ENCODE measurements around the gene TSPAN31.
"Not testable (repeated sequence)": the region's sequence is repeated elsewhere in the genome, so short reads cannot be mapped to it uniquely, and the experiment has no call there.

TSPAN31 gene, protein sequence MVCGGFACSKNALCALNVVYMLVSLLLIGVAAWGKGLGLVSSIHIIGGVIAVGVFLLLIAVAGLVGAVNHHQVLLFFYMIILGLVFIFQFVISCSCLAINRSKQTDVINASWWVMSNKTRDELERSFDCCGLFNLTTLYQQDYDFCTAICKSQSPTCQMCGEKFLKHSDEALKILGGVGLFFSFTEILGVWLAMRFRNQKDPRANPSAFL

DNA sequence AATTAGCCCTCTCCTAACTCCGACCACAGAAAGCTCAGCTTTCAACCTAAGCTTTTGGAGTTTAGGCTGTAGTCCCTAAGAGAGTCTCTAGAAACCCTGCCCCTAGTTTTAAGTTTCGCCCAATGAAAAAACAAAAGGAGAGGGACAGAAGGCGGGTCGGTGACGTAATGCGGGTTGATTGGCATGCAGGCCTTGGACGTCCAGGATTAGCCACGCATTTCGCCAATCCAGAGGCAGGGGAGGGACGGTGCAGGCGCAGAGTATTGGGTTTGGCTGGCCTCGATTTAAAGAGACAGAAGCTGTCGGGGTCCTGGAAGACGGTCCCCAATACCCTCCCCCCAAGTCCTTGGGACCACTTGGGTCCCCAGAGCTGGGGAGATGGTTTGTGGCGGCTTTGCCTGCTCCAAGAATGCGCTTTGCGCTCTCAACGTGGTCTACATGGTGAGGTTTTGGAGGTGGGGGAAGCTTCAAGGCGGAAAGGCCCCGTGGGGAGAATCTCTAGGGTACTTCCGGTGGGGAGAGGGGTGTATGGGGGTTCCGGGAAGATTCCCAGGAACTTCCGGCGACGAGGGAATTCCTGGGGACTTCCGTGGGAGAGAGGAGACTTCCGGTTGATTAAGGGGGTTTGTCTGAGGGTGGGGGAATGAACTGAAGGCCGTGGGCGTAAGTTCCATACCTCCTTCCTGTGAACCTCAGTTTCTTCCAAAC lies at the start of gene TSPAN31:
Gene TSPAN31, plus strand, starts transcription at position 263 of the 708 bp plus-strand sequence. Its CDS starts 116 bp downstream, at position 379.
- DNase-seq (ENCODE audit: low spot score) = peak; percentile 96

DNA sequence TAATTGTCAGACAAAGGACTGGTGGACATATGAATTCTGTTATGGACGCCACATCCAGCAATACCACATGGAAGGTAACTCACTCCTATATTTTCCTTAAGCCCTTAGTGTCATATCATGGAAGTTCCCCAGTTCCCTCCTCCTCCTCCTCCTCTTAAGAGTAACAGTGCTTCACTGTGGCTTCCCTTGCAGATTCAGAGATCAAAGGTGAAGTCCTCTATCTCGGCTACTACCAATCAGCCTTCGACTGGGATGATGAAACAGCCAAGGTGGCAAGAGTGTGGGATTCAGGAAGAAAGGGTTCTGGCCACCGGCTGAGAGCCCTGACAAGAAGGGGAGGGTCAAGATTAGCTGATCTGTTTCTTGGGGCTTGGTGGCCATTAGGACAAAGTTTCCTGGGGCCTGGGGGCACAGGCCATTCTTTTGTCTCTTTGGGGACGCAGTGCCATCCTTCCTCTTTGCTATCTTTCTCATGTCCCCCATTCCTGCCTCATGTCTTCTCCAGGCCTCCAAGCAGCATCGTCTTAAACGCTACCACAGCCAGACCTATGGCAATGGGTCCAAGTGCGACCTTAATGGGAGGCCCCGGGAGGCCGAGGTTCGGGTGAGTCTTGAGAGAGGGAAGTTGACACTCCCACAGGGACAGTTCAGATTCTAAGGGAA lies 48.9 kb upstream of the TSPAN31 start:
- no peak for DNase-seq (ENCODE audit: low spot score)

DNA sequence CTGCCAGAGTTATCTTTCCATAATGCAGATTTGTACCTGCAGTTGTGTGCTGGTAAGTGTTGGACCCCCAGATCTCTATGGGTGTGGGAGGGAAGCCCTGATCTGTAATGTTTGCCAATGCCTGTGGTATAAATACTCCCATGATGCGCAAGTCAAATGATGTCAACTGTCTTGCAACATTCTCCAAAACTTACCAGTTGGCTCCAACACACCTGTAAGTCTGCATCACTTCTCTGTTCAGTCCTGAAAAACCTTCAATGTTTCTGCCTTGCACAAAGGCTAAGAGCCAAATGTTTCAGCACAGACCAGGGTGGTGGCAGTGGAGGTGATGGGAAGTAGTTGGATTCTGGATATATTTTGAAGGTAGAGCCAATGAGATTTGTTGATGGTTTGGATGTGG lies 47.8 kb upstream of the TSPAN31 start:
- no peak for DNase-seq (ENCODE audit: low spot score)

DNA sequence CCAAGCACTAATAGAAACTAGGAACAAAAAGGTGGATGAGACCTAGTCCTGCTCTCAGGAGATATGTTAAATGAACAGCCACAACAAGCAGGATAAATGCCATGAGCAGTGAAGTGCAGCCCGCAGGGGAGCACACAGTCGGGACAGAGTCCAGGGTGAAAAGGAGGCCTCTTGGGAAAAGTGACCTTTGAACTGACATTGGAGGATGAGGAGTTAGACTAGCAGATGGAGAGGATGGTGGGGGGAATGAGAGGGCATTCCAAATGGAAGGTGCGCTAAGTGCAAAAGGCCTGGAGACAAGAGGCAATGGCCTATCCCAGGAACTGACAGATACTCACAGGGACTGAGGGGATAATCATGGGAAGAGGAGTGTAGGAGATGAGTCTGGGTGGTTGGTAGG lies 46.4 kb upstream of the TSPAN31 start:
- no peak for DNase-seq (ENCODE audit: low spot score)

DNA sequence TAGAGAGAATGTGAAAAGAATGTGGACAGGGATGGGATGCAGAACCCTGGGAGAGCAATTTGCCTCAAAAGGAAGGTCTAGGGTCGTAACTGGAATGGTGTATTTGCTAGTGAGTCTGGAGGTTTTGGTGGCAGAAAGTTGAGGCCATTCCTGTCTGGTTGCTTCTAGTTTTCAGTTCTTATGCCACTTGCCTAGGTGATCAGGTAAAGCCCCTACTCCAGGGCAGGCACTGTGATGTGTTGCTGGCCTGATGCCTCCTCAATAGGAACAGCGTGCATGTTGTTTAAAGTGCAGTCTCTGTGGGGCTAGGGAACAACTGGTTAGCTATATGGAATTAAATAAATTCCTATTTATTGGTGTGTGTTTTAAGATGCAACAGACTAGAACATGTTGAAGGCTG lies 44.5 kb upstream of the TSPAN31 start:
- DNase-seq (ENCODE audit: low spot score) = no peak

DNA sequence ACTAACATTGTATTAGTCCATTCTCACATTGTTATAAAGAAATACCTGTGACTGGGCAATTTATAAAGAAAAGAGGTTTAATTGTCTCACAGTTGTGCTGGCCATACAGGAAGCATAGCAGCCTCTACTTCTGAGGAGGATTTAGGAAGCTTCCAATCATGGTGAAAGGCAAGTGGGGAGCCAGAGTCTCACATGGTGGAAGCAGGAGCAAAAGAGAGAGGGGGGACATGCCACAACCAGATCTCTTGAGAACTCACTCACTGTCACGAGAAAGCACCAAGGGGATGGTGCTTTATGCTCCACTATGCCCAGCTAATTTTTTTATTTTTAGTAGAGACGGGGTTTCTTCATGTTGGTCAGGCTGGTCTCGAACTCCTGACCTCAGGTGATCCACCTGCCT lies 37.6 kb upstream of the TSPAN31 start:
- no peak for DNase-seq (ENCODE audit: low spot score)

DNA sequence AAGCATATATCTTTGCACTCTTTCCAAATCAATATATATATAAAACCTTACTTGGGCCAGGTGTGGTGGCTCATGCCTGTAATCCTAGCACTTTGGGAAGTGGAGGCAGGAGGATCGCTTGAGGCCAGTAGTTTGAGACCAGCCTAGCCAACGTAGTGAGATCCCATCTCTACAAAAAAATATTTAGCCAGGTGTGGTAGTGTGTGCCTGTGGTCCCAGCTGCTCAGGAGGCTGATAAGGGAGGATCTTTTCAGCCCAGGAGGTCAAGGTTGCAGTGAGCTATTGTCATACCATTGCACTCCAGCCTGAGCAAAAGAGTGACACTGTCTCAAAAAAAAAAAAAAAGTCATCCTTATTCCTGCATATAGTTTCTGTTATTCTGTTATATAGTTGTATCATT lies 36.5 kb upstream of the TSPAN31 start:
- DNase-seq (ENCODE audit: low spot score) = no peak

DNA sequence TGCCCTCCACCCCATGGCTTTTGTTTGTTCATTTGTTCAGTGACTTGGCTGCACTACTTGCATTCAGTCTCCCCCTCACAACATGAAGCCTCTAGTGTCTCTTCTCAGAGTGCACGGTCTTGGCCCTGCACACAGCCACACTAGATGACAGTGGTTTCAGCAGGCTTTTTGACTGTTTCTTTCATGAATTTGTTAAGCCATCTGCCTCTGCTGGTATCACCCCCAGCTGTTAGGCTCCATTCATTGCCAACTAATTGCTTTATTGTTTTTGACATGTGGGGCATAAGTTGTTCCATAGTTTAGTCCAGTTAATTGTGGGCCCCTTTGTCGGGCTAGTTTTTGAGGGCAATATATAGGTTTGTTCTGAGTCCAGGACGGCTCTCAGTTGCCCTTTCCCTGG lies 32.1 kb upstream of the TSPAN31 start:
- DNase-seq (ENCODE audit: low spot score) = no peak

DNA sequence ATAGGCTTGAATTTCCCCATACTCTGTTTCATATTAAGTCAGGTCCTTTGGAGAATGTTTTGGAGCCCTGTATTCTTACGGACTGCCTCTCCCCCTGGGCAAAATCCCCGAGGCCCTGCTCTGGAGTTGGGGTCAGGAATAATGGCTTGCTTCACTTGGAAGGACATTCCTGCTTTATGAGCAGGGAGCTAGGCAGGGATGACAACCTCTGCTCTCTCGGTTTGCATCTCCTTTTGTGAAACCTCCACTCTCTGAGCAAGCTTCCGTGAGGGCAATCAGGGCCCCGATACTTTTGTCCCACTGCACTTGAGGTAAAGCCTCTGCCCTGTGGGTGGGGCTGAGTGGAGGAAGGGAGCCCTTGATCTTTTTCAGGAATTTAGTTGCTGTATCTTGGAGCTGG lies 31.6 kb upstream of the TSPAN31 start:
- no peak for DNase-seq (ENCODE audit: low spot score)

DNA sequence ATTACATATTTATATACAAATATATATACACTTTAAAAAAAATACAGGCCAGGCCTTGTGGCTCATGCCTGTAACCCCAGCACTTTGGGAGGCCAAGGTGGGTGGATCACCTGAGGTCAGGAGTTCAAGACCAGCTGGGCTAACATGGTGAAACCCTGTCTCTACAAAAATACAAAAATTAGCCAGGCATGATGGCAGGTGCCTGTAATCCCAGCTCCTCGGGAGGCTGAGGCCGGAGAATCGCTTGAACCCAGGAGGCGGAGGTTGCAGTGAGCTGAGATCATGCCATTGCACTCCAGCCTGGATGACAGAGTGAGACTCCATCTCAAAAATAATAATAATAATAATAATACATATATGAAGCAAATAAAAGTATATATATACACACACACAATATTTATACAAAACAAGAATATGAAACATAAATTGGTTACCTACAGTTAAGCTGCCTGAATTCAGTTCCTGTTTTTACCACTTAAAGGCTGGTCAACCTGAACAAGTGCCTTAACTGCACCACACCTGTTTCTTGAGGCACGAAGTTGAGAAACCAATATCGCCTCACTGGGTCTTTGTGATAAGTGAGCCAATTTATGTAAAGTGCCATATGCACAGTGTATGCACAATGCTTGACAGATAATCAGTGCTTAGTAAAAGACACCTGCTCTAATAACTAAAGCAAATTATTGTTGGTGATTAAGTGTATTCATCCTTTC lies 29.6 kb upstream of the TSPAN31 start:
- DNase-seq (ENCODE audit: low spot score) = not testable (repeated sequence)

DNA sequence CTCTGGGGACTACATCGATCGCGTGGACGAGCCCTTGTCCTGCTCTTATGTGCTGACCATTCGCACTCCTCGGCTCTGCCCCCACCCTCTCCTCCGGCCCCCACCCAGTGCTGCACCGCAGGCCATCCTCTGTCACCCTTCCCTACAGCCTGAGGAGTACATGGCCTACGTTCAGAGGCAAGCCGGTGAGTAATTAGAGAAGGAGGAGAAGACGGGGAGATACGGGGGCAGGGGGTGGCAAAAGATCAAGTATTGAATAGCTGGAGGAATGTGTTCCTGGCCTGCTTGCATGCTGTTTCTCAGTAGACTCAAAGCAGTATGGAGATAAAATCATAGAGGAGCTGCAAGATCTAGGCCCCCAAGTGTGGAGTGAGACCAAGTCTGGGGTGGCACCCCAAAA lies 29.1 kb upstream of the TSPAN31 start:
- no peak for DNase-seq (ENCODE audit: low spot score)

DNA sequence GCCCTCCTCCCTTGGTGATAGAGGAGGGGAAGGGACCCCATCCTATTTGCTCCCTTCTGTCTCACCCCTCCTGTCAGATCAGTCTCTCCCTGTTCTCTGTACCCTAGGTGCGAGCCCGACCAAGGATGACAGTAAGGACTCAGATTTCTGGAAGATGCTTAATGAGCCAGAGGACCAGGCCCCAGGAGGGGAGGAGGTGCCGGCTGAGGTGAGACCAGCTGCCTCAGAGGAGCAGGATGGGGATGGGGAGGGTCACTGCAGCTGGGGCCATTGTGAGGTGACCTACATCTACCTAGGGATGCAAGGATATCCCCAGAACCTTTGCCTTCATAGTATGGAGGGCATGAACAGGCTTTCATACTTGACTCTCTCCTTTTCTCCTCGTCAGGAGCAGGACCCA lies 28.5 kb upstream of the TSPAN31 start:
- no peak for DNase-seq (ENCODE audit: low spot score)

DNA sequence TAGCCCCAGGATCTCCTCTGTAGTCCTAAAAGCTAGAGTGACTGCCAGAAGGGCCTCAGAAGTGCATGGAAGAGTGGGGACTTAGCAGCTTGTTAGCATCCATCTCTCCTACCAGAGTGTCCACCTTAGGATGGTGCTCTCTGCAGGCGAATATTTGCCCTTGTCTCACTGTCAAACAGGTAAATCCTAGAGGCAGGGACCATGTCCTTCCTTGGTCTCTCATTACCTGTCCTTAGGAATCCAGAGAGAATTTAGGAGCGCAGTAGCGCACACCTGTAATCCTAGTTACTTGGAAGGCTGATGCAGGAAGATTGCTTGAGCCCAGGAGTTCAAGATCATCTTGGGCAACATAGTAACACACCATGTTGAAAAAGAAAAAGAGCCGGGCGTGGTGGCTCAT lies 27.7 kb upstream of the TSPAN31 start:
- no peak for DNase-seq (ENCODE audit: low spot score)

DNA sequence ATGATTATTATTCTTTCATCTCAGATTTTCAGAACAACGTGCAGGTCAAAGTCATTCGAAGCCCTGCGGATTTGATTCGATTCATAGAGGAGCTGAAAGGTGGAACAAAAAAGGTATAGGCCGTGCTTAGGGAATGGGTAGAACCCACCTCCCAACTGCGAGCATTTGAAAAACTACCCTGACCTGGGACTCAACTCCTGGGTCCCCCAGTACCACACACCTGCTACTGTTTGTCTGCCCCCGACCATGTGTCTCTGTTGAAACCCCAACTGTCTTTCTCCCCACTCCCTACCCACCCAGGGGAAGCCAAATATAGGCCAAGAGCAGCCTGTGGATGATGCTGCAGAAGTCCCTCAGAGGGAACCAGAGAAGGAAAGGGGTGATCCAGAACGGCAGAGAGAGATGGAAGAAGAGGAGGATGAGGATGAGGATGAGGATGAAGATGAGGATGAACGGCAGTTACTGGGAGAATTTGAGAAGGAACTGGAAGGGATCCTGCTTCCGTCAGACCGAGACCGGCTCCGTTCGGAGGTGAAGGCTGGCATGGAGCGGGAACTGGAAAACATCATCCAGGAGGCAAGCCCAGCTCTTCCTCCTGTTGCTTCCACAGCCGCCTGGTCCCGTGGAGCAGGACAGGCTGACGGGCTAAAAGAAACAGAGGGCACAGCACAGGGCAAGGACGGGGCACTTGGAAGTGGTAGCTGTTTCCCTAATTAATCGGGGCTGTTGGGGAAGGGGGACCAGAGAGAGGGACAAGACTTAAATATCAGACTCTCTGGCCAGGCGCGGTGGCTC lies 26.8 kb upstream of the TSPAN31 start:
- DNase-seq (ENCODE audit: low spot score) = no peak

DNA sequence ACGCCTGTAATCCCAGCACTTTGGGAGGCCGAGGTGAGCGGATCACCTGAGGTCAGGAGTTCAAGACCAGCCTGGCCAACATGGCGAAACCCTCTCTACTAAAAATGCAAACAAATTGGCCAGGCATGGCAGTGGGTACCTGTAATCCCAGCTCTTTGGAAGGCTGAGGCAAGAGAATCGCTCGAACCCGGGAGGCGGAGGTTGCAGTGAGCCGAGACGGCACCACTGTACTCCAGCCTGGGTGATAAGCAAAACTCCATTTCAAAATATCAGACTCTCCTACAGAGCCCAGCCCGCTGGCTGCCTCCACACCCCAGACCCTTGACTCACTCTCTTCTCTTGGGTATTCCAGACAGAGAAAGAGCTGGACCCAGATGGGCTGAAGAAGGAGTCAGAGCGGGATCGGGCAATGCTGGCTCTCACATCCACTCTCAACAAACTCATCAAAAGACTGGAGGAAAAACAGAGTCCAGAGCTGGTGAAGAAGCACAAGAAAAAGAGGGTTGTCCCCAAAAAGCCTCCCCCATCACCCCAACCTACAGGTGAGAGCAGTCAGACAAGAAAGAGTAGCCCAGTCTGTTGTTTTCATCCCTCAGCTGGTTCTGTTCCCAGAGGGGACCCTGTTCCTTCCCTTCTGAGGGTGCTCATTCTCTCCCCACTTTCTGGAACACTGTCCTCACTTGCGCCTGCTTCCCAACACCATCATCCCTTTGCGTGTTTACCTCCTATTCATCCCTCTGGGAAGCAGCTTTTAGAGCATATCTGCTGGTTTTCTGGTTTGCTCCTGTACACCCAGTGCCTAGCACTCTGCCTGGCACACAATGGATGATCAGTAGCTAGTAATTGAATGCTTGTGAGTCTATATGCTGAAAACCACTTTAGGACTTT lies 26.0 kb upstream of the TSPAN31 start:
- DNase-seq (ENCODE audit: low spot score) = no peak

DNA sequence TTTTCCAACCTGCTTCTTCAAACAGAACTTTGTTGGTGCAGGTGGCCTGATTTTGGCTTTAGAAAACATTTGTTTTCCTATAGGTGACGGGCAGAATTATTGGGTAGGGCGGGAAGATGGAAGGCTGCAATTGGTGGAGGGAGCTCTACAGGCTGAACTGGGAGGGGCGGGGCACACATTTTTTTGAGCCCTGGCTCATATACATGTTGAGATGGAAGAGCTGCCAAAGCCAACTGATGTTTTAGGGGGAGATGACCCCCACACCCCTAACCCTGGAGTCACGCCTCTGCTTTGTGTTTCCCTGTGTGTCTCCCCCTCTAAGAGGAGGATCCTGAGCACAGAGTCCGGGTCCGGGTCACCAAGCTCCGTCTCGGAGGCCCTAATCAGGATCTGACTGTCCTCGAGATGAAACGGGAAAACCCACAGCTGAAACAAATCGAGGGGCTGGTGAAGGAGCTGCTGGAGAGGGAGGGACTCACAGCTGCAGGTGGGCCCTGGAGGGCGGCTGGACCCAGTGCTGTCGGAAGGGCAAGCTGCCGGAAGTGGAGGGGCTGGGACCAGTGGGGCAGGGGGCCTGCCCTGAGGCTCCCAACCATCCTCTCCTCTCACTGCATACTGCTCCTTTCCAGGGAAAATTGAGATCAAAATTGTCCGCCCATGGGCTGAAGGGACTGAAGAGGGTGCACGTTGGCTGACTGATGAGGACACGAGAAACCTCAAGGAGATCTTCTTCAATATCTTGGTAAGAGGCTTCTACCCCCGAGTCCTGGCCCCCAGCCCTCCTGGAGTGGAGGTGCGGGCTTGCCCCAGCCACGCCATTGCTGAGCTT lies 24.8 kb upstream of the TSPAN31 start:
- DNase-seq (ENCODE audit: low spot score) = no peak

DNA sequence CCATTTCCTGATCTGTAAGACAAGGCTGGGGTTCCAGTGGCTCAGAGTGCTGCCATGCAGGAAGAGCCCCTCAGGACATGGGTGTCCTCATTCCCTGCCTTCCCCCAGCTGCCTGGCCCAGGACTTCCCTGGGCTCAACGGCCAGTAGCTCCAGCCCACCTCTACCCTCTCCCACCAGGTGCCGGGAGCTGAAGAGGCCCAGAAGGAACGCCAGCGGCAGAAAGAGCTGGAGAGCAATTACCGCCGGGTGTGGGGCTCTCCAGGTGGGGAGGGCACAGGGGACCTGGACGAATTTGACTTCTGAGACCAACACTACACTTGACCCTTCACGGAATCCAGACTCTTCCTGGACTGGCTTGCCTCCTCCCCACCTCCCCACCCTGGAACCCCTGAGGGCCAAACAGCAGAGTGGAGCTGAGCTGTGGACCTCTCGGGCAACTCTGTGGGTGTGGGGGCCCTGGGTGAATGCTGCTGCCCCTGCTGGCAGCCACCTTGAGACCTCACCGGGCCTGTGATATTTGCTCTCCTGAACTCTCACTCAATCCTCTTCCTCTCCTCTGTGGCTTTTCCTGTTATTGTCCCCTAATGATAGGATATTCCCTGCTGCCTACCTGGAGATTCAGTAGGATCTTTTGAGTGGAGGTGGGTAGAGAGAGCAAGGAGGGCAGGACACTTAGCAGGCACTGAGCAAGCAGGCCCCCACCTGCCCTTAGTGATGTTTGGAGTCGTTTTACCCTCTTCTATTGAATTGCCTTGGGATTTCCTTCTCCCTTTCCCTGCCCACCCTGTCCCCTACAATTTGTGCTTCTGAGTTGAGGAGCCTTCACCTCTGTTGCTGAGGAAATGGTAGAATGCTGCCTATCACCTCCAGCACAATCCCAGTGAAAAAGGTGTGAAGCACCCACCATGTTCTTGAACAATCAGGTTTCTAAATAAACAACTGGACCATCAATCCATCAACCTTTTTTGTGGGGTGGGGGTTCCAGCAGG lies 23.9 kb upstream of the TSPAN31 start:
- DNase-seq (ENCODE audit: low spot score) = no peak

DNA sequence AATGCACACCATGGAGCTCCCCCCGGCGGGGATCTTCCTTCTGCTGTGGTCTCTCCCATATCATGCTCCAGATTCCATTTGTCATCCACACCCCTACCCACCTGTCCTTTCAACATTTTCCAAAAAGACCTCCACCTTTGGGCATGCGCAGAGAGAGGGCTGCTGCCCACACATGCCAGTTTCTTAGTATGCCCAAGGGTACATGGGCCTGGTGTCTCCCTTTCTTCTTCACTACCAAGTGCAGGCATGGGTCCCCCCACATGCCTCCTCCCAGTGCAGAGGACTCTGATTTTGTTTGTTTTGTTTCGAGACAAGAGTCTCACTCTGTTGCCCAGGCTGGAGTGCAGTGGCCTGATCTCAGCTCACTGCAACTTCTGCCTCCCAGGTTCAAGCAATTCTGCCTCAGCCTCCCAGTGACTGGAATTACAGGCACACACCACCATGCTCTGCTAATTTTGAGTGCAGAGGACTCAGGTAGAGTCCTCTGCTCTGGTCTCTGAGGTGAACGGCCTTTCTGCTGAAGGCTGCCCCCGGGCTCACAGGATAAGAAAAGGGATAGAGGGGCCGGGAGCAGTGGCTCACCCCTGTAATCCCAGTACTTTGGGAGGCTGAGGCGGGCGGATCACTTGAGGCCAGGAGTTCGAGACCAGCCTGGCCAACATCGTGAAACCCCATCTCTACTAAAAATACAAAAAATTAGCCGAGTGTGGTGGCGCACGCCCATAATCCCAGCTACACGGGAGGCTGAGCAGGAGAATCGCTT lies 22.8 kb upstream of the TSPAN31 start:
- not testable (repeated sequence) for DNase-seq (ENCODE audit: low spot score)
